HG02642 (cell line): Measurements from ENCODE around the gene VEZF1.

Source experiments
- ATAC-seq: cut with Tn5 transposase; IDR thresholded peaks from one replicate; pipeline ENCODE4 v1.9.1; 2021; ENCODE audit warnings: mild to moderate bottlenecking; ENCODE audit not compliant: unreplicated experiment, poor library complexity

The VEZF1 gene

GRCh38 chr17:57955183-57955931, 32.7 kb downstream of the VEZF1 start, which contains the start of gene CUEDC1:
Gene CUEDC1 (minus strand): TSS chr17:57955412. CDS start chr17:57885564, 69,848 bp downstream.
- peak; percentile 64 for ATAC-seq

GRCh38 chr17:57954397-57955182, 33.5 kb downstream of the VEZF1 start:
- ATAC-seq: peak; percentile 11

GRCh38 chr17:57953705-57954396, 34.2 kb downstream of the VEZF1 start:
- no peak for ATAC-seq

GRCh38 chr17:57953219-57953618, 34.8 kb downstream of the VEZF1 start:
- ATAC-seq: no peak

- ATAC-seq: no peak
These were observed 38.4 kb downstream of the VEZF1 start for GRCh38 chr17:57949649-57950048.

GRCh38 chr17:57948555-57949420, 39.3 kb downstream of the VEZF1 start:
- no peak for ATAC-seq

- no peak for ATAC-seq
These were observed 39.9 kb downstream of the VEZF1 start for GRCh38 chr17:57948169-57948554.

GRCh38 chr17:57947369-57947768, 40.7 kb downstream of the VEZF1 start:
- no peak for ATAC-seq

- peak; percentile 89 for ATAC-seq
These were observed 41.2 kb downstream of the VEZF1 start for GRCh38 chr17:57946798-57947358.

- ATAC-seq: peak; percentile 25
These were observed 41.9 kb downstream of the VEZF1 start for GRCh38 chr17:57945996-57946797.

GRCh38 chr17:57944908-57945307, 43.1 kb downstream of the VEZF1 start:
- ATAC-seq: no peak

- ATAC-seq: no peak
These were observed 44.4 kb downstream of the VEZF1 start for GRCh38 chr17:57943645-57944044.

GRCh38 chr17:57943140-57943539, 44.9 kb downstream of the VEZF1 start:
- no peak for ATAC-seq

- no peak for ATAC-seq
These were observed 46.4 kb downstream of the VEZF1 start for GRCh38 chr17:57941384-57942370.

- peak; percentile 35 for ATAC-seq
These were observed 47.3 kb downstream of the VEZF1 start for GRCh38 chr17:57940653-57941329.

- peak; percentile 28 for ATAC-seq
These were observed 47.8 kb downstream of the VEZF1 start for GRCh38 chr17:57940231-57940630.

GRCh38 chr17:57939797-57940196, 48.3 kb downstream of the VEZF1 start:
- peak; percentile 78 for ATAC-seq
